Right forelimb (tissue), 1 donor: ENCODE data around the gene CCL18.
"Not testable (repeated sequence)": the region's sequence is repeated elsewhere in the genome, so short reads cannot be mapped to it uniquely, and the experiment has no call there.

Experiments used
- DNase-seq: peaks from one replicate; pipeline ENCODE4 v3.0.0-alpha.2; 2018

CCL18 gene

GRCh38 chr17:36063786-36064541 lies at the start of gene CCL18:
Gene CCL18, plus strand, starts transcription at chr17:36064272. Its CDS starts 71 bp downstream, at chr17:36064343.
- no peak for DNase-seq

- DNase-seq, result no peak
These were observed 49.1 kb upstream of the CCL18 start for GRCh38 chr17:36014946-36015345.

- DNase-seq, result not testable (repeated sequence)
These were observed 48.2 kb upstream of the CCL18 start for GRCh38 chr17:36015895-36016294.

- DNase-seq, result no peak
These were observed 47.5 kb upstream of the CCL18 start for GRCh38 chr17:36016555-36016954.

GRCh38 chr17:36017799-36018198 lies 46.3 kb upstream of the CCL18 start, which contains the start of gene CCL23:
Gene CCL23, minus strand, starts transcription at chr17:36017972. Its CDS starts 75 bp downstream, at chr17:36017897.
- DNase-seq, result no peak

- DNase-seq, result no peak
These were observed 44.6 kb upstream of the CCL18 start for GRCh38 chr17:36019423-36019822.

- DNase-seq, result no peak
These were observed 39.8 kb upstream of the CCL18 start for GRCh38 chr17:36024106-36024869.

GRCh38 chr17:36027761-36028160 lies 36.3 kb upstream of the CCL18 start:
- DNase-seq, result no peak

GRCh38 chr17:36030956-36031355 lies 33.1 kb upstream of the CCL18 start:
- DNase-seq, result no peak

GRCh38 chr17:36034127-36034526 lies 29.9 kb upstream of the CCL18 start:
- DNase-seq, result no peak

GRCh38 chr17:36036235-36036634 lies 27.8 kb upstream of the CCL18 start:
- DNase-seq, result no peak

GRCh38 chr17:36048066-36048465 lies 16.0 kb upstream of the CCL18 start:
- no peak for DNase-seq

- no peak for DNase-seq
These were observed 14.4 kb upstream of the CCL18 start for GRCh38 chr17:36049643-36050042.

GRCh38 chr17:36055171-36055570 lies 8.9 kb upstream of the CCL18 start:
- DNase-seq, result no peak

GRCh38 chr17:36055921-36056520 lies 8.1 kb upstream of the CCL18 start:
- no peak for DNase-seq

GRCh38 chr17:36057911-36058310 lies 6.2 kb upstream of the CCL18 start:
- no peak for DNase-seq

- DNase-seq, result no peak
These were observed 4.7 kb upstream of the CCL18 start for GRCh38 chr17:36059406-36059805.

GRCh38 chr17:36060816-36061215 lies 3.3 kb upstream of the CCL18 start:
- no peak for DNase-seq

- DNase-seq, result no peak
These were observed 2.4 kb downstream of the CCL18 start for GRCh38 chr17:36066365-36066985.

GRCh38 chr17:36068524-36068923 lies 4.5 kb downstream of the CCL18 start:
- DNase-seq, result no peak

GRCh38 chr17:36069136-36069535 lies 5.1 kb downstream of the CCL18 start:
- no peak for DNase-seq

GRCh38 chr17:36070427-36070826 lies 6.4 kb downstream of the CCL18 start:
- no peak for DNase-seq

GRCh38 chr17:36071751-36072150 lies 7.7 kb downstream of the CCL18 start:
- no peak for DNase-seq
